ENCODE data around the gene CA10. TPM values are rescaled to one million over a fixed set of nuclear protein-coding genes. Genes with fewer than 3 reads are reported as not detected.
A peak's percentile ranks its signal among the peaks of the same experiment; 100 is the strongest.

CA10 gene
- total RNA-seq, 1 experiment from 2014 or later: not detected

- Histone ChIP-seq H3K36me3 (ENCODE audit: insufficient read depth, low read length, poor library complexity, severe bottlenecking) (no peaks in the 10 kb centered on the region), H3K27ac (ENCODE audit: low read depth, low read length, poor library complexity, severe bottlenecking) (no peak overlapping the region), H3K27me3 (replicated peaks; ENCODE audit: insufficient read depth, low read depth, low read length, poor library complexity) (peaks cover 49% of the 10 kb centered on the region), H3K4me3 (ENCODE audit: low read depth, low read length, poor library complexity, severe bottlenecking) (no peak overlapping the region), H3K4me1 (ENCODE audit: insufficient read depth, low read length, poor library complexity, severe bottlenecking) (no peaks in the 10 kb centered on the region), H3K9me3 (ENCODE audit: low read depth, low read length, poor library complexity, severe bottlenecking) (no peaks in the 10 kb centered on the region)
- BruUV-seq (replicated peaks): no TSS peak
- no peak for DNase-seq (ENCODE audit: low spot score)
- CTCF ChIA-PET: no interaction called here
- TF ChIP-seq CTCF (conservative IDR thresholded peaks at IDR 0.05; ENCODE audit: low read depth, low read length) (no peak), EZH2 (IDR thresholded peaks at IDR 0.05; ENCODE audit: borderline replicate concordance, low read depth, low read length, poor library complexity, severe bottlenecking) (no peak)
- intact Hi-C loops (cut with micrococcal nuclease; ENCODE audit: unreplicated experiment): loop anchor here (5.0 to 10.0 kb wide), 2 partner anchors 179 to 272 kb away; no protein-coding TSS in a partner anchor
- POLR2A ChIA-PET (ENCODE audit: low non-redundant PET): no interaction called here
Measured at GRCh38 chr17:51643702-51644490, 514.6 kb downstream of the CA10 start.

DNA sequence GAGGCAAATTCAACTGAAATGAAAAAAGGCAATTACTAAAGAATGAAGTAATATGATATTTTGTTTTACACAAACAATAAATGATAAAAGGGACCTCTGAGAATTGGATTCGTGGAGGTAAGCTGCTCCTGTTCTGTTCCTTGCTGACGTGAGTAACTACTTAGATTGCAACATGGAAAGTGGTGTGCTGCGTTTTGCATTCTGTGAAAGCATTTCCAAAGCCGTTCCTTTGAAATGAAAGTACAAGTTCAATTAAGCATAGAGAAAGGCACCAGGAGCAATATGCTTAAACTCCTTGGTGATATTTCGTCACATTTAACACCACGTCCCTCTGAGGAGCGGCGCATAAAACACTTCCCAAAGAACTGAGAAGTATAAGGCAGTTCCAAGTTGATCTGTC, 516.5 kb downstream of the CA10 start:
- POLR2A ChIA-PET (ENCODE audit: low non-redundant PET): no interaction called here
- Histone ChIP-seq H3K4me1 (ENCODE audit: insufficient read depth, low read length, poor library complexity, severe bottlenecking) (no peaks in the 10 kb centered on the region), H3K27me3 (replicated peaks; ENCODE audit: insufficient read depth, low read depth, low read length, poor library complexity) (peaks cover 49% of the 10 kb centered on the region), H3K9me3 (ENCODE audit: low read depth, low read length, poor library complexity, severe bottlenecking) (no peaks in the 10 kb centered on the region), H3K27ac (ENCODE audit: low read depth, low read length, poor library complexity, severe bottlenecking) (no peak overlapping the region), H3K36me3 (ENCODE audit: insufficient read depth, low read length, poor library complexity, severe bottlenecking) (no peaks in the 10 kb centered on the region), H3K4me3 (ENCODE audit: low read depth, low read length, poor library complexity, severe bottlenecking) (no peak overlapping the region)
- CTCF ChIA-PET: no interaction called here
- TF ChIP-seq CTCF (conservative IDR thresholded peaks at IDR 0.05; ENCODE audit: low read depth, low read length) (no peak), EZH2 (IDR thresholded peaks at IDR 0.05; ENCODE audit: borderline replicate concordance, low read depth, low read length, poor library complexity, severe bottlenecking) (no peak)
- DNase-seq (ENCODE audit: low spot score): no peak
- intact Hi-C loops (cut with micrococcal nuclease; ENCODE audit: unreplicated experiment): loop anchor here (5.0 to 10.0 kb wide), 2 partner anchors 177 to 270 kb away; no protein-coding TSS in a partner anchor
- no TSS peak for BruUV-seq (replicated peaks)

DNA sequence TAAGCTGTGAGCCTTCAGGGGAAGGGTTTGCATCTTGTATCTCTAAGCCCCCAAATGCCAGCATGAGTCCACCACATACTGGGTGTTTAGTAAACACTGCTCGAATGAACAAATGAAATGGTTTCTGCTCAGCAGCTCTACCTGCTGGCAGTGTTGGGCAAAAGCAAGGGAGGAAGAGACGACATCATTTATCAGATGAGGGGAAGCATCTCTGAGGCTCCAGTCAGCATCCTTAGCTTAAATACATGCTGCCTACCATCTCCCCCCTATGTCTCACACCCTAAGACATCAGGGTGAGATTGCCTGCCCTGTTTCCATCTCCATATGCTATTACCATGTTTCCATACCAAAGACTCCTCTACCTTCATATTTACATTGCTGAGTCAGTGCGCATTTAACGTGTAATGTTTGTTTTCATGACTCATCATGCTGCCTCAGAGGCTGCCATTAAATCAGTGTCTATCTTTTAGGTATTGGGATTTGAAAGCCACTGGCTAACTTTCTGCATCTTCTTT, 518.3 kb downstream of the CA10 start:
- Histone ChIP-seq H3K4me3 (ENCODE audit: low read depth, low read length, poor library complexity, severe bottlenecking) (no peak overlapping the region), H3K27ac (ENCODE audit: low read depth, low read length, poor library complexity, severe bottlenecking) (no peak overlapping the region), H3K9me3 (ENCODE audit: low read depth, low read length, poor library complexity, severe bottlenecking) (no peaks in the 10 kb centered on the region), H3K27me3 (replicated peaks; ENCODE audit: insufficient read depth, low read depth, low read length, poor library complexity) (peaks cover 49% of the 10 kb centered on the region), H3K4me1 (ENCODE audit: insufficient read depth, low read length, poor library complexity, severe bottlenecking) (no peaks in the 10 kb centered on the region), H3K36me3 (ENCODE audit: insufficient read depth, low read length, poor library complexity, severe bottlenecking) (no peaks in the 10 kb centered on the region)
- TF ChIP-seq CTCF (conservative IDR thresholded peaks at IDR 0.05; ENCODE audit: low read depth, low read length): peak; percentile 62
- TF ChIP-seq EZH2 (IDR thresholded peaks at IDR 0.05; ENCODE audit: borderline replicate concordance, low read depth, low read length, poor library complexity, severe bottlenecking): no peak
- CTCF ChIA-PET: interaction anchor here (0.7 to 1.2 kb wide), 2 partner anchors 256 to 268 kb away, joined by 3 to 4 read pairs; no protein-coding TSS in a partner anchor
- BruUV-seq (replicated peaks): no TSS peak
- intact Hi-C loops (cut with micrococcal nuclease; ENCODE audit: unreplicated experiment): loop anchor here (5.0 to 10.0 kb wide), 2 partner anchors 175 to 268 kb away; no protein-coding TSS in a partner anchor
- POLR2A ChIA-PET (ENCODE audit: low non-redundant PET): no interaction called here
- peak; percentile 33 for DNase-seq (ENCODE audit: low spot score)

All from A673 (cell line).